HL-60 (cell line): Measurements from ENCODE around the gene GAS2.

ENCODE experiments used
- DNase-seq, 2 experiments: peaks; one replicate each; pipeline ENCODE4 v3.0.0-alpha.2; 2010 to 2020; ENCODE audit warnings: low read depth in 1 of 2, low spot score in 1 of 2
- H3K27ac ChIP-seq: fragments of 250-450 bp; sonication (Bioruptor Pico); replicated peaks from 2 replicates; pipeline ENCODE4 v1.5.1; 2020; ENCODE audit warnings: mild to moderate bottlenecking, moderate library complexity
- H3K27me3 ChIP-seq: fragments of 250-450 bp; sonication (Bioruptor Pico); 2 replicates; pipeline ENCODE4 v1.5.1; 2021; ENCODE audit warnings: mild to moderate bottlenecking, moderate library complexity; ENCODE audit not compliant: insufficient read depth, poor library complexity, severe bottlenecking
- H3K4me3 ChIP-seq: replicated peaks from 2 replicates; pipeline ENCODE4 v1.5.1; 2011; ENCODE audit warnings: mild to moderate bottlenecking, control low read depth, low read length; ENCODE audit not compliant: insufficient read depth
- GABPA ChIP-seq: IDR thresholded peaks from 2 replicates; pipeline ENCODE4 v1.6.1; 2012; ENCODE audit warnings: low read depth
- POLR2AphosphoS5 ChIP-seq: IDR thresholded peaks from 2 replicates; pipeline ENCODE4 v1.6.1; 2012; ENCODE audit warnings: low read depth
- SPI1 ChIP-seq: IDR thresholded peaks from 2 replicates; pipeline ENCODE4 v1.6.1; 2012; ENCODE audit warnings: low read depth, mild to moderate bottlenecking, borderline replicate concordance
- TF ChIP-seq, protein P1 (sequence below): IDR thresholded peaks from one replicate; pipeline ENCODE4 v1.5.1; 2011; ENCODE audit warnings: low read length, control low read depth, inconsistent platforms; ENCODE audit not compliant: insufficient read depth
- TF ChIP-seq, protein P2 (sequence below): IDR thresholded peaks from 2 replicates; pipeline ENCODE4 v1.6.1; 2012; ENCODE audit warnings: low read depth; ENCODE audit not compliant: insufficient replicate concordance

Gene GAS2

DNA sequence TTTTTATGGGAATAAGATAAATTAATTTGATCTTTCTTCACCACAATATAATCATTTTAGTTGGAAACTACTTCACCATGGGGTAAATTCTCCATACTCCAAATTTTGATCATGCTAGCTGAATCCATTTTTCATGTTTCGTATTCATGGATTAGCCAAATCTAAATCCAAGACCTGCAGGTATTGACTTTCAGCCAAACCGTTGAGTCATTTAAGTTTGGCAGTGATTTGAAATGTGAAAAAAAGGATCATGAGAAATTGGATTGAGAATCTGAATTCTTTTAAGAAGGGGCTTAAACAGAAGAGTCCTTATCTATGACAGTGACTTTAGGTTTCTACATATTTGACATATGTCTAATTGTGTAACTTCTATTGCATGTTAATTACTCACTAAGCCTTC lies 5.3 kb downstream of the GAS2 start:
- Histone ChIP-seq H3K27me3 (peaks cover 11% of the 10 kb centered on the region), H3K27ac (no peak overlapping the region), H3K4me3 (no peak overlapping the region)
- no peak for DNase-seq
- TF ChIP-seq, protein P1, sequence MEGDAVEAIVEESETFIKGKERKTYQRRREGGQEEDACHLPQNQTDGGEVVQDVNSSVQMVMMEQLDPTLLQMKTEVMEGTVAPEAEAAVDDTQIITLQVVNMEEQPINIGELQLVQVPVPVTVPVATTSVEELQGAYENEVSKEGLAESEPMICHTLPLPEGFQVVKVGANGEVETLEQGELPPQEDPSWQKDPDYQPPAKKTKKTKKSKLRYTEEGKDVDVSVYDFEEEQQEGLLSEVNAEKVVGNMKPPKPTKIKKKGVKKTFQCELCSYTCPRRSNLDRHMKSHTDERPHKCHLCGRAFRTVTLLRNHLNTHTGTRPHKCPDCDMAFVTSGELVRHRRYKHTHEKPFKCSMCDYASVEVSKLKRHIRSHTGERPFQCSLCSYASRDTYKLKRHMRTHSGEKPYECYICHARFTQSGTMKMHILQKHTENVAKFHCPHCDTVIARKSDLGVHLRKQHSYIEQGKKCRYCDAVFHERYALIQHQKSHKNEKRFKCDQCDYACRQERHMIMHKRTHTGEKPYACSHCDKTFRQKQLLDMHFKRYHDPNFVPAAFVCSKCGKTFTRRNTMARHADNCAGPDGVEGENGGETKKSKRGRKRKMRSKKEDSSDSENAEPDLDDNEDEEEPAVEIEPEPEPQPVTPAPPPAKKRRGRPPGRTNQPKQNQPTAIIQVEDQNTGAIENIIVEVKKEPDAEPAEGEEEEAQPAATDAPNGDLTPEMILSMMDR = no peak
- TF ChIP-seq, protein P2, sequence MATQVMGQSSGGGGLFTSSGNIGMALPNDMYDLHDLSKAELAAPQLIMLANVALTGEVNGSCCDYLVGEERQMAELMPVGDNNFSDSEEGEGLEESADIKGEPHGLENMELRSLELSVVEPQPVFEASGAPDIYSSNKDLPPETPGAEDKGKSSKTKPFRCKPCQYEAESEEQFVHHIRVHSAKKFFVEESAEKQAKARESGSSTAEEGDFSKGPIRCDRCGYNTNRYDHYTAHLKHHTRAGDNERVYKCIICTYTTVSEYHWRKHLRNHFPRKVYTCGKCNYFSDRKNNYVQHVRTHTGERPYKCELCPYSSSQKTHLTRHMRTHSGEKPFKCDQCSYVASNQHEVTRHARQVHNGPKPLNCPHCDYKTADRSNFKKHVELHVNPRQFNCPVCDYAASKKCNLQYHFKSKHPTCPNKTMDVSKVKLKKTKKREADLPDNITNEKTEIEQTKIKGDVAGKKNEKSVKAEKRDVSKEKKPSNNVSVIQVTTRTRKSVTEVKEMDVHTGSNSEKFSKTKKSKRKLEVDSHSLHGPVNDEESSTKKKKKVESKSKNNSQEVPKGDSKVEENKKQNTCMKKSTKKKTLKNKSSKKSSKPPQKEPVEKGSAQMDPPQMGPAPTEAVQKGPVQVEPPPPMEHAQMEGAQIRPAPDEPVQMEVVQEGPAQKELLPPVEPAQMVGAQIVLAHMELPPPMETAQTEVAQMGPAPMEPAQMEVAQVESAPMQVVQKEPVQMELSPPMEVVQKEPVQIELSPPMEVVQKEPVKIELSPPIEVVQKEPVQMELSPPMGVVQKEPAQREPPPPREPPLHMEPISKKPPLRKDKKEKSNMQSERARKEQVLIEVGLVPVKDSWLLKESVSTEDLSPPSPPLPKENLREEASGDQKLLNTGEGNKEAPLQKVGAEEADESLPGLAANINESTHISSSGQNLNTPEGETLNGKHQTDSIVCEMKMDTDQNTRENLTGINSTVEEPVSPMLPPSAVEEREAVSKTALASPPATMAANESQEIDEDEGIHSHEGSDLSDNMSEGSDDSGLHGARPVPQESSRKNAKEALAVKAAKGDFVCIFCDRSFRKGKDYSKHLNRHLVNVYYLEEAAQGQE = no peak
- TF ChIP-seq SPI1 (no peak), POLR2AphosphoS5 (no peak), GABPA (no peak)

GRCh38 chr11:22674470-22675439 lies 8.3 kb downstream of the GAS2 start:
- peaks cover 2% of the 10 kb centered on the region for H3K27me3 ChIP-seq
- TF ChIP-seq POLR2AphosphoS5 (no peak), SPI1 (no peak), GABPA (no peak)
- TF ChIP-seq, protein P2 = no peak
- TF ChIP-seq, protein P1 = no peak
- DNase-seq = no peak
- H3K4me3 ChIP-seq = no peak overlapping the region
- H3K27ac ChIP-seq = no peak overlapping the region

- DNase-seq = peak in 1 of 2 experiments; percentile 43
- TF ChIP-seq SPI1 = peak; percentile 70
- TF ChIP-seq, protein P2 = no peak
- Histone ChIP-seq H3K27ac (no peak overlapping the region), H3K27me3 (no peaks in the 10 kb centered on the region), H3K4me3 (no peak overlapping the region)
Measured at GRCh38 chr11:22677153-22677903, 10.9 kb downstream of the GAS2 start.
